Thoracic aorta (tissue), 2 donors: Measurements from ENCODE around the gene ARSA. TPM values are rescaled to one million over a fixed set of nuclear protein-coding genes. Genes with fewer than 3 reads are reported as not detected.
A peak's percentile ranks its signal among the peaks of the same experiment; 100 is the strongest.

Source experiments
- ATAC-seq: fragments of 150-250 bp; one replicate; pipeline ENCODE4 v1.8.0; 2017; ENCODE audit warnings: low read depth; ENCODE audit not compliant: insufficient number of reproducible peaks, low FRiP score
- DNase-seq: peaks from one replicate; pipeline ENCODE4 v3.0.0-alpha.2; 2020; ENCODE audit warnings: low spot score
- H3K27ac ChIP-seq, 2 donors: fragments of 200-600 bp; sonication (generic); 1 replicate in 1 of 2; 2 replicates in 1 of 2; pipeline ENCODE4 v1.5.1; 2016; ENCODE audit warnings: mild to moderate bottlenecking in 2 of 2, moderate library complexity in 2 of 2
- H3K27me3 ChIP-seq: fragments of 200-600 bp; sonication (generic); replicated peaks from 2 replicates; pipeline ENCODE4 v1.6.0; 2016; ENCODE audit warnings: mild to moderate bottlenecking; ENCODE audit not compliant: insufficient read depth
- H3K36me3 ChIP-seq: fragments of 200-600 bp; sonication (generic); one replicate; pipeline ENCODE4 v1.5.1; 2016
- H3K4me1 ChIP-seq, 2 donors: fragments of 200-600 bp; sonication (generic); 1 replicate in 1 of 2; 2 replicates in 1 of 2; pipeline versions ENCODE4 v1.5.1 to v1.6.0; 2016; ENCODE audit warnings: low read depth in 2 of 2, mild to moderate bottlenecking in 1 of 2; ENCODE audit not compliant: control insufficient read depth in 1 of 2
- H3K4me3 ChIP-seq: fragments of 200-600 bp; sonication (generic); 2 replicates; pipeline ENCODE4 v1.5.1; 2016; ENCODE audit warnings: mild to moderate bottlenecking
- H3K9me3 ChIP-seq: fragments of 200-600 bp; sonication (generic); 2 replicates; pipeline ENCODE4 v1.5.1; 2016
- CTCF ChIP-seq: fragments of 200-600 bp; sonication (generic); IDR thresholded peaks from one replicate; pipeline ENCODE4 v1.5.1; 2019; ENCODE audit warnings: antibody characterized with exemption
- total RNA-seq, 2 donors: library from RNA; depleted of rRNA; stranded (reverse); fragments of >200 nt; gene quantifications; one replicate each; pipeline versions ENCODE4 v1.1.0 to v1.2.3, GENCODE V29; 2016

Gene ARSA
- total RNA-seq, 2 donors from 2014 or later: 38.4 to 75.4 TPM

GRCh38 chr22:50600967-50601668, 26.8 kb downstream of the ARSA start:
- Histone ChIP-seq H3K27me3 (peaks cover 8% of the 10 kb centered on the region), H3K4me1 (no peaks in the 10 kb centered on the region), H3K9me3 (no peaks in the 10 kb centered on the region), H3K4me3 (peak overlapping the region; percentile 44), H3K36me3 (no peaks in the 10 kb centered on the region), H3K27ac (no peak overlapping the region)
- no peak for ATAC-seq
- DNase-seq: no peak
- no peak for TF ChIP-seq CTCF

- H3K27me3 ChIP-seq: peaks cover 8% of the 10 kb centered on the region
- TF ChIP-seq CTCF: no peak
Observed at GRCh38 chr22:50600538-50600937, 27.4 kb downstream of the ARSA start, which contains the start of gene MAPK8IP2. Gene MAPK8IP2, plus strand, starts transcription at chr22:50600793. Its CDS starts 26 bp downstream, at chr22:50600819.

GRCh38 chr22:50599816-50600455, 28.0 kb downstream of the ARSA start:
- ATAC-seq (peak; percentile 3), DNase-seq (no peak)
- Histone ChIP-seq H3K27me3 (peaks cover 8% of the 10 kb centered on the region), H3K9me3 (no peaks in the 10 kb centered on the region), H3K36me3 (no peaks in the 10 kb centered on the region), H3K27ac (no peak overlapping the region), H3K4me1 (no peaks in the 10 kb centered on the region), H3K4me3 (peak overlapping the region; percentile 52)
- no peak for TF ChIP-seq CTCF

More at GRCh38 chr22:50600538-50600937, 27.4 kb downstream of the ARSA start, which contains the start of gene MAPK8IP2:
- H3K36me3 ChIP-seq: no peaks in the 10 kb centered on the region
- no peaks in the 10 kb centered on the region for H3K9me3 ChIP-seq
- peak within 1 kb of the TSS; percentile 52 for H3K4me3 ChIP-seq
- ATAC-seq: no peak
- DNase-seq: no peak
- no peaks in the 10 kb centered on the region for H3K4me1 ChIP-seq
- H3K27ac ChIP-seq: no peak within 1 kb of the TSS

GRCh38 chr22:50597097-50597496, 30.9 kb downstream of the ARSA start:
- ATAC-seq (no peak), DNase-seq (no peak)
- TF ChIP-seq CTCF: no peak
- Histone ChIP-seq H3K27ac (no peak overlapping the region), H3K36me3 (no peaks in the 10 kb centered on the region), H3K9me3 (no peaks in the 10 kb centered on the region), H3K4me3 (no peak overlapping the region), H3K4me1 (no peaks in the 10 kb centered on the region), H3K27me3 (no peaks in the 10 kb centered on the region)

GRCh38 chr22:50595189-50595588, 32.8 kb downstream of the ARSA start:
- TF ChIP-seq CTCF: no peak
- ATAC-seq (no peak), DNase-seq (no peak)
- H3K9me3 ChIP-seq: no peaks in the 10 kb centered on the region
- H3K27ac ChIP-seq: no peak overlapping the region
- H3K36me3 ChIP-seq: no peaks in the 10 kb centered on the region
- no peaks in the 10 kb centered on the region for H3K4me1 ChIP-seq
- H3K27me3 ChIP-seq: no peaks in the 10 kb centered on the region
- H3K4me3 ChIP-seq: no peak overlapping the region
